Stimulated activated CD4-positive, alpha-beta T cell treated with anti-CD3 and anti-CD28 coated beads, Interleukin-2, amount 100 ng/mL, for 4 hours (primary cell): ENCODE results near the gene SYNJ1.
"Not testable (repeated sequence)": the region's sequence is repeated elsewhere in the genome, so short reads cannot be mapped to it uniquely, and the experiment has no call there.

Experiments used
- DNase-seq: peaks from one replicate; pipeline ENCODE4 v3.0.0-alpha.2; 2020; ENCODE audit warnings: low read depth

SYNJ1 gene

DNA sequence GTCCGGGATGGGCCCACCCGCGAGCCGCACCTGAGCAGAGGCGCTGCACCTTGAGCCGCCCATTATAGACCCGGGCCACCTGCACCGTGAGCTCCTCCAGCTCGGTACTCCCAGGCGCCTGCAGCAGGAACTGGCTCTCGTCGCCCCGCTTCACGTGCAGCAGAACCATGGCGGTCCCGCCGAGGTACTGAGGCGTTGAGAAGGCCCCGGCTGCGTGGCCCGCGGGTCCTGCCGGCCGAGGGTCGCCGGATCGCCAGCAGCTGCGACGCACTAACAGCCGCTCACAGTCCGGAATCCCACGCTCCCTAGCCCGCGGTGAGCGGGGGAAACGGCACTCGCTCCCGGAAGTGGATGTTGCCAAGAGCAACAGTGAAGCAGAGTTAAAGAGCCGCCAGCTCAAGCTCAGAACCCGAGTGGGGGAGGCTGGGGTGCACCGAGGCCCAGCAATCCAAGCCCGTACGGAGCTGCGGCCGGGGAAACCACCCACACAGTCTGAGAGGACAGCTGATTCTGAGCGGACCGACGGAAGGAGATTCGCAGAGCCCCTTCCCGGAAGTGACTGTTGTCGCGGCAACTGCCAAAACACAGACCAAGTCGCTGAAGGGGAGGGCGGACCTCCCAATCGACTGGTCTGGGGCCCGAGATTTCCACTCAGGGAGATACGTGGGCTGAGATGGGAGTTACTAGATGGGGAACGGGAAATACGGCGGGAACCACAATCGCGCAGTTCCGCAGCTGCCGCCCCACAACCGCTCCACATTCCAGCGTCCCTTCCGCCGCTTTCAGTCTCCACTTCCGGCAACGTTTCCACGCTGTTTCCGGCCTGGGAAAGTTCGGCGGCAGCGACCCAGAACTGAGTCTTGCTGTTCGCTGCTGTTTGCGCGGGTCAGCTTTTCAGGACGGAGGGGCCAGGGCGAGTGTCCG is 115.5 kb downstream of the SYNJ1 start, which contains the start of gene CFAP298:
CFAP298 (minus strand) TSS at position 303 of the 924 bp plus-strand sequence; CDS start at position 169, 134 bp downstream.
- DNase-seq: peak; percentile 72

DNA sequence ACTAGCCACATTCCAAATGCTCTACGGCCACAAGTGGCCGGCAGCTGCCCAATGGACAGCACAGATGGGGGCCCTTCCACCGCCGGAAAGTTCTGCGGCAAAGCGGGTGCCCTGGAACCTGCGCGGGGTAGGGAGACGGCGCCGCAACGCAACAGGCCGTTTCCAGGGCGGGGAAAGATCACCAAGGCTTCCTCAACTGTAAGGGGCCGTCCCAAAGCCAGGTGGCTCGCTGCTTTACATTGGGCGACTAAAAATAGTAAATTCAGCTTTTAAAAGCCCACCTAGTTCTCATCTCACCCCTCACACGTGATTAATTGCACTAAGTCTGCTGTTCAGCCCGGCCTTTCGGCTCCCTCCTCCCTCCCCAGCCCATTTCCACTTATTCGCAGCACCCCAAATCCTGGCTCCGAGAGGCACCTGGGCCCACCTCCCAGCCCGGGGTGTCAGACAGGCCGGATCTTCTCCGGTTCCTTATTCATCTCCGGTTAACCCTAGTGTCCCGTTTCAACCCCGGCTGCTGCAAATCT is 116.3 kb downstream of the SYNJ1 start:
- peak; percentile 10 for DNase-seq

DNA sequence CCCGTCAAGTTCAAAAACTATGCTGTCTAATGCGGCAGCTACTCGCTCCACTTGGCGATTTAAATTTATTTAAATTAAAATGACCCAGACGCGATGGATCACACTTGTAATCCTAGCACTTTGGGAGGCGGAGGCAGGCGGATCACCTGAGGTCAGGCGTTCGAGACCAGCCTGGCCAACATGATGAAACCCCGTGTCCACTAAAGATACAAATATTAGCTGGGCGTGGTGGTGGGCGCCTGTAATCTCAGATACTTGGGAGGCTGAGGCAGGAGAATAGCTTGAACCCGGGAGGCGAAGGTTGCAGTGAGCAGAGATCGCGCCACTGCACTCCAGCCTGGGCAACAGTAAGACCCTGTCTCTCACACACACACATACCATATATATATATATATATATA is 116.9 kb downstream of the SYNJ1 start:
- not testable (repeated sequence) for DNase-seq

DNA sequence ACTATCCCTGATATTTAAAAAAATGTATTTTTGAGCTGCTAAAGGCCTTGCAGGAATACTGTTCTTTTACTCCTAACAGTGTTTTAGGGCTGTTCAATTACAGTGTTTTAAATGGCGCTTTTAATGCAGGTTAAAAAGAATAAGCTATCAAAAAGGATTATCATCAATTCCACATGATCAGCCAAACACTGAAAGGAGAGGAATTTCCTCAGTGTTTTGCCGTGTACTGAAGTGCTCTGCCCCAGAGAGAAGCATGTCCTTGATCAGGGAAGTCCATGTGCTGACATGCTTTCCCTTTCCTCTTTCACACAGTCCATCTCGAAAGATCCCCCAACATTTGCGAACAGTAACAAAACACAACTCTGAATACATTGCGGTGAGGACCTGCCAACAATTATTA is 119.0 kb downstream of the SYNJ1 start:
- DNase-seq: no peak

DNA sequence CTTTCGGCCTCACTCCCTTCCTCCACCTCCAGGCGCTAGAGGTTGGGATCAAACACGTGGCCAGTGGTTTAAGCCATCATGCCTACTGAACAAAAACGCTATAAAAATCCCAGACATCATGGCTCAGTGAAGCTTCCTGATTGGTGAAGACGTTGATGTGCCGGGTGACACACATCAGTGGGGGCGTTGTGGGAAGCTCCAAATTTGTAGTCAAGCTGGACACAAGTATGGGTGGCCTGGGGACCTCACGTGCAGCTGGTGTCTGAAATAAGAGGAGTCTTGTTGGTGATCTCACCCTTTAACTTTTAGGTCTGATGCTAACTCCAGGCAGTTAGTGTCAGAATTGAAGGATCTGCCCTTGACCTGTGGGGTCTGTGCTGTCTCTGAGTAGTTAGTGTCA is 122.3 kb downstream of the SYNJ1 start:
- DNase-seq: no peak

DNA sequence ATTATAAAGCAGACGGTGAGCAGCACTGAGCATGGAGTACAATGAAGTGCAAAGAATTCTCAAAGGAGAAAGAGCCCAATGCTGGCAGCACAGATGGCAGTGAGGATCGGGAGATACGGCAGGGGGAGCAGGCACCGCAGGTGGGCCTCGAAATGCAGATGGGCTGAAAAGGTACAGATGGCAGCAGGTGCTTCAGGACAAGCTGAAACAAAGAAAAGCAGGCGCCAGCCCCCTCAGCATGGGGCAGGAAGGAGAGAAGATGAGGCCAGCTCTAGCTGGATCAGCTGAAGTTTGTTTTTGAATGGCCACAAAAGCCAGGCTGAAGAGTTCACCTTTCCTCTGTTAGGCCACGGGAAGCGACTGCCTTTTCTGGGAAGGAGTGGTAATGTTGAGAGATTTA is 123.3 kb downstream of the SYNJ1 start:
- no peak for DNase-seq

DNA sequence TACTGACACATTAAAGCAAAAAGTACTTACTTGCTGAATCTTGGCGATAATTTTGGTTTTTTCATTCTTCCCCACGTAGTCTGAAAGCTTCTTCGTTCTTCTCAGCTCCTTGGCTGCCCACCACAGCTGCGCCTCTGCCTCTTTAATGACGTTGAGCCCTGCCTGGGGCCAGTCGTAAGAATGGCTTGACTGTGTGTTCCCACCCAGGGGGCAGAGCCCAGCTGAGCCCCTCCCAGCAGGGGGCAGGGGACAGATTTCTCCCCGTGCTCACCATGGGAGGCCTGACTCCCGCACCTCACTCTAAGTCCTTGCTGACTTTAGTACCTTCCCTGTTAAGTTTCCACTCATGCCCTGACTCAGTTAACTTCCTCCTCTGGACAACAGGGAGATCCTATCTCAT is 124.7 kb downstream of the SYNJ1 start:
- DNase-seq: no peak

DNA sequence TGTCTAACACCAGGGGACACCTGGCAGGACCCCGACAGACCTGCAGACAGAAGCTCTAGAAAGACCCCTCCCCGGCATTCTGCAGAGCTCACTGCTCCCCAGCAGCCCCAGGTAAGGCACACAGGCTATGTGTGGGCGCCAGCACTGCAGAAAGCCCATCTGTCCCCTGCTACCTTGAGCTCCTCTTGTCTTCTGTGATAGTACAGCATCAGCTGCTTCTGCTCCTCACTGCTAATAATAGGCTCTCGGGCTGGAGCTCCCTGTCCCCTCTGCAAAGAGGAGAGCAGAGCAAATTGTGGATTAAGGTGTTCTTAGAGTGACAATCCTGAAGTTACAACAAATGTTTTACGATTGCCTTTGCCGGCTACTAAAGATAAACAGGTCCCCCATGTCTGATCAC is 125.7 kb downstream of the SYNJ1 start:
- no peak for DNase-seq

DNA sequence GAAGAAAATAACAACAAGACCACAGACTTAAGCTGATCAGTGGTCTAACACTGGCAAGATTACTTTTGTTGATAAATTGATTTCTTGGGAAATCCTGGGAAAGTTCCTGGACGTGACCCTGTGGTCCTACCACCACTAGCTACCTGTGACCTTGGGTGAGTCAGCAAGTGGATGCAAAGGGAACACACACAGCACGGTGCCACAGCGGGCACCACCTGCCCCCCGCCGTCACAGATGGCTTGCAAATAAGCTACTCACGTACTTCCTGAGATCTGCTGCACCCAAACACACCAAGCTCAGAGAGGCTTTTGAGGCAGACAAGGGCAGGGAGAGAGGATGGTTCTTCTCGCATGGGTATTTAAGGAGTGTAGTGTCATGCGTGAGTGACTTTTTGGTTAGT is 128.3 kb downstream of the SYNJ1 start:
- no peak for DNase-seq

DNA sequence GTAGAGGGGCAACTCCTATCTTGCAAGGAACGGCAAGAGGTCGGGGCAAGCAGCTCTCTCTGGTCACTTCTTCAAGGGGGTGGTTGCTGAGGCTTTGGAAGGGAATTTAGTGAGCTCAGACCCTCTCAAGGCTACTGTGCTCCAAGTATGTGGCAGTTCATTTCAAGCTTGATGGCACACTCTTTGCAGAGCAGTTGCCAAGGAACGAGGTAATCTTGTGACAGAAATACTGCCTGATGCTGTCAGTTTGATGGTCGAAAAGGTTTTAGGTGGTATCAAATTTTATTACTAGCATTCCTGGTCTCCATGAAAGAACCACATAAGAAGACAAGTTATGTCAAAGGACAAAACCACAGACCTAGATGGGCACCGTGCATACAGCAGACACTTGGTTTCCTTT is 128.7 kb downstream of the SYNJ1 start:
- DNase-seq: no peak

DNA sequence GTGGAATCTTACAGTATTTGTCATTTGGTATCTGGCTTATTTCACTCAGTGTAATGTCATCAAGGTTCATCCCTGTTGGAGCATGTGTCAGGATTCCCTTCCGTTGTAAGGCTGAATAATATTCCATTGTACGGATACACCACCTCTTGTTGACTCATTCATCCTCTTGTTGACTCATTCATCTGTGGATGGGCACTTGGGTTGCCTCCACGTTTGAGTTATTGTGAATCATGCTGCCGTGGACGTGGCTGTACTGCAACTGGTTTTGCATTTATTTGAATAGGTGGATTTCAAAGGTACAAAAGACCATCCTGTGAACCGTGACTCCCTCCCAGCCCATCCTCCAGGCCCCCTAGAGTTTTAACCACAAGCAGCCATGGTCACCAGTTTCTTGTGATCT is 130.6 kb downstream of the SYNJ1 start:
- DNase-seq: no peak

DNA sequence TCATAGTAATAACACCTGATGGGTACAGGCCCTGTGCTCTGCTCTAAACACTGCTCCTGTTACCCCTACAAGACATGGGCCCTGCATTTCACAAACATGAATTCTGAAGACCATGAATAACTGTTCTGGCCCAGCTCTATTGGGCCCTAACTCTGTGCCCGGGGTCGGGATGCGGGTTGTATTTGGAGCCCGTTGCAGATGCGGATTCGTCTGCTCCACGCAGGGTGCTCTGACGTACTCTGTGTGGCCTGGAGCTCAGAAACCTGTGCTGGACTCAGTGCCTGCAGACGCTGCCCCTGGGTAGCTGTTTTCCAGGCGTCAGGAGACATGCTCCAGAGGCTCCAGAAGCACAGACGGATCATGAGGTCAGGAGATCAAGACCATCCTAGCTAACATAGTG is 132.4 kb downstream of the SYNJ1 start:
- no peak for DNase-seq

DNA sequence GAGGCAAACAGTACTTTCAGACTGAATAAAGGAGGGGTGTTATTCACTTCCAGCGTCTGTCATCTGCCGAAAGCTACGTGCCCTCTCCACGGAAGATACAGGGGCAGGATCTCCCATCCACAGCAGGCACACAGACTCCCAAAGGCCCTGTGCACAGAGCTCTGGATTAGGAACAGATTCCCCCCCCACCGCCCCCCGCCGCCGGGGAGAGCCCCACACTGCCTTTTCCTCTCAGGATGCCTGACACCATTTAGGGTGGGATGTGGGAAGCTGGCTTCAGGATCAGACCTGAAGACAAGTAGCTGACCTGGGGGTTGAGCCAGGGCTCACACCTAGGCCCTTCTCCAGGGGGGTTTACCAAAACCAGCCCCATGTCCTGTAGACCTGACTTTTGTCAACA is 134.1 kb downstream of the SYNJ1 start:
- DNase-seq: no peak

DNA sequence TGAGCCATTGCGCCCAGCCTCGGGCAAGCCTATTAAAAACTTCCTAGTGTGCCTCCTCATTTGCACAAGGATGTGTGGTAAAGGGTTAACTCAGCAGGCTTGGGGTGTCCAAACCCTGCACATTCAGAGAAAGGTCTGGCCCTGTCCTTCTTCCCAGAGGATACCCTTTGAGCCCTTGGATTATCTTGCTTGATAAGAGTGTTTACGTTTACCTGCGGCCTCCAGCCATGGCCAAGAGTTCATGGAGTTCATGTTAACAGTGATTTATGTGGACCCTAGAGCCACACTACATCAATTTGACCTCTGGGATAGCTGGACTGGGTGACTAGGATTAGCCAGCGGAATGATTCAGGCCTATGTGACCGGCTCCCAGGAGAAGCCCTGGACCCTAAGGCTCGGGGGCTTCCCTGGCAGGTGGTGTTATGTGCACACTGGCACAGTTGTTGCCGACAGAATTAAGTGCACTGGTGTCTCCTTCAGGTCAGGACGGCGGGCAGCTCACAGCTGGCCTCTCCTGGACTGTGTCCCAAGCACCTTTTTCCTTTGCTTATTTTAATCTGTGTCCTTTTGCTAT is 134.8 kb downstream of the SYNJ1 start:
- DNase-seq: no peak

DNA sequence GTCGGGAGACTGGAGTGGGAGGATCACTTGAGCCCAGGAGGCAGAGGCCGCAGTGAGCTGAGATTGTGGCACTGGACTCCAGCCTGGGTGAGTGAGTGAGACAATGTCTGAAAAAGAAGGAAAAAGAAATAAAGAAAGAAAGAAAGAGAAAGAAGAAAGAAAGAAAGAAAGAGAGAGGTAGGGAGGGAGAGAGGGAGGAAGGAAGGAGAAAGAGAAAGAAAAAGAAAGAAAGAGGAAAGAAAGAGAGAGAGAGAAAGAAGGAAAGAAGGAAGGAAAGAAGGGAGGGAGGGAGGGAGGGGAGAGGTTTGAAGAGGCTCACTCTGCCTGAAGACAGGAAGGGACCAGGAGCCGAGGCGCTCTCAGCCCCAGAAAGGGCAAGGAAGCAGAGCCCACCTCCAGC is 137.7 kb downstream of the SYNJ1 start:
- no peak for DNase-seq

DNA sequence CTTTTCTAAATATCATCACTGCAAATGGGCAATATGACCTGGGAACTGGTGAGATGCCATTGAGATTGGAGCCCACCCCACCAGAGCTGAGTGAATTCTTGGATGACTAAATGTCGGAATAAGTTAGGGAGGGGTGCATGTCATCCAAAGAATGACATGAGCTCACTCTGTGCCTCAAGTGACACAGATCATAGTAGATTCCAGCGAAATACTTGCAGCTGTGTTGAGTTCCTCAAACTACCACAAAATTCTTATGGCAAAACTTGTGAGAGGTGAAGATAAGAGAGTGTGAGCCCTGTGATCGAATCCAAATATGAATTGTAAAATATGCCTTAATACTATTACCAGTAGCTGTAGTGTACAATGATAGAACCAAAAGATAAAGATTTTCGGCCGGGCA is 140.2 kb downstream of the SYNJ1 start:
- no peak for DNase-seq

DNA sequence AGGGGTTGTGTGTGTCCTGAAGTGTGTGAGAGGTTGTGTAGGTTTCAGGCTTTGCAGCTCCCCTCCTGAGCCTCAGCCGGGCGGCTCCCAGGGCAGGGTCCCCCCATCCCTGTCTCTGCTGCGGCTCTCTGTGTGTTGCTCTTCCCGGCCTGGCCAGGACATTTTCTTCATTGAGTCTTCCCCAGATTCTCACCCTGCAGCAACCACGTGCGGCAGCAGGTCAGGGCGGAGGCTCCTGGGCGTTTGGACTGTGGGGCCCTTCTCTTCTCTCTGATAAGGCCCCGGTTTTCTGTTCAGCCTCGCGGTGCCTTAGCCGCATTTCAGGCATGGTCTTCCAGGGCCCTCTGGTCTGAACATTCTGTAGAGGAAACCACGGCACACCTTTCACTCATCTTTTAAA is 140.7 kb downstream of the SYNJ1 start:
- no peak for DNase-seq

DNA sequence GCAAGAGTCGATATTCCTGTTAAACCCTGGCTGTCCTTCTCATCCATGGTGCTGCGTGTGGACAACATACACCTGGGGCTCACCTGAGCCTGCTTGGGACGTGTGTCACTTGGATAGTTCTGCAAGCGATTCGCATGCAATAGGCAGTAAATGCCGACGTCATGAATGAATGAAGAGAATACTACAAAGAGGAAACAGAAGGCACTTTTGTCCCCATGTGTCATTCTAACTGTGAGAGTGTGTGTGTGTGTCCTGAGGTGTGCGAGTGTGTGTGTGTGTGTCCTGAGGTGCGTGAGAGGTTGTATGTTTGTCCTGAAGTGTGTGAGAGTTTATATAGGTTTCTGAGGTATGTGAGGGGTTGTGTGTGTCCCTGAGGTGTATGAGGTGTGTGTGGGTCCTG is 141.8 kb downstream of the SYNJ1 start:
- no peak for DNase-seq

DNA sequence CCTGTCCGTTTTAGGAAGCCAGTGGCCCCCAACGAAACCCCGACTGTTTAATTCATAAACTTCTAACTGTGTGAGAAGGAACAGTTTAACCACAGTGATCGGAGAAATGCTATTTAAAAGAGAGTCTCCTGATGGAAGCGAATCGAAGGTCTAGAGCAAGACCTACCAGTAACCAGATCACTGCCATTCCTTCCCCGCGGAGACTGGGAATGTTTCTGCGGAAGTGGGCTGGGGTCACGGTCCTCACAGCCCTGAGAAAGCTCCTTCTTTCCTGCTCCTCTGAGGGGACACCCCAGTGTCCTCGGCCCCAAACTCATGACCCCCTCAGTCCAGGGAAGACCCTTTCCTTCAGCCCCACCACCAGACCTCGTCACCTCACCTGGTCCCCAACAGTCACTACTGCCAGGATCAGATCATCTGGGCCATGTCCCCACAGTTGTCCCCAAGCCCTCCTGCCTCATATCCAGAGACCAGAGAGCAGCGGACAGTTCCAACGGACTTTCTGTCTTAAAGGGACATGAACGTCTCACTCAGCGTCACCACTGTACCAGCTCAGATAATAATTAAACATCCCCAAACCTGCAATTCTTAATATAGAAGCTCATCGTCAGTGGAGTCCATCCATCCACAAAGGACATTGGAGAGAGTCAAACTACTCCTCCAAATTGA is 142.6 kb downstream of the SYNJ1 start, which contains the start of gene TCP10L:
TCP10L (minus strand) TSS at position 482 of the 669 bp plus-strand sequence. CDS start 1,219 bp downstream, outside the sequence.
- DNase-seq: no peak

DNA sequence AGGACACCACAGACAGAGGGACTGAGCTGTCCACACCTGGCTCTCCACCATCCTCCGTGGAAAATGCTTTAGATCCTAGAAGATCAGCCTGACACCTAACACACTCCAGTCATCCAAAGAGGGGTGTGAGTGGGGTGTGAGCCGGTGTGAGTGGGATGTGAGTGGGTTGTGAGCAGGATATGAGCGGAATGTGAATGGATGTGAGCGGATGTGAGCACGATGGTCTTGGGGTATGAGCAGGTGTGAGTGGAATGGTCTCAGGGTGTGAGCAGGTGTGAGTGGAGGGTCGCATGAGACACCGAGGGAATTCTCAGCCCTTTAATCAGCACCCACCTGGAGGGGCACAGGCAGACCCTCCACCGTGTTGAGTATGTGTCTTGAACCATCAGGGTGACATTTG is 143.3 kb downstream of the SYNJ1 start:
- no peak for DNase-seq

DNA sequence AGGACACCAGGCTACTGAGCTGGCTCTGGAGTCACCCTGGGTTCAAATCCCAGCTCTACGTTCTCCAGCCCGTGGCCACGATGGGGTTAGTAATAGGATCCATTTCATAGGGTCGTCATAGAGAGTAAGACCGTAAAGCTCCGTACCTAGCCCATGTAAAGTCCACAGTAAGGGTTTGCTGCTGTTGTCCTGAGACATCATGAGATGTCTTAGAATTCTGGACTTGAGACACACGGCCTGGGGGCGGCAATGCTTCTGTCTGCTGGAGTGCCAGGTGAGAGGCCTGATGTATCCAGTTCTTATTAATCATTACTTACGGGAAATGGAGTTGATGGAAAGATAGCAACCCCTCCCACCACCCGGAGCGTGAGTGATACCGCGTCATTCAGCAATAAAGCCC is 146.1 kb downstream of the SYNJ1 start:
- no peak for DNase-seq

DNA sequence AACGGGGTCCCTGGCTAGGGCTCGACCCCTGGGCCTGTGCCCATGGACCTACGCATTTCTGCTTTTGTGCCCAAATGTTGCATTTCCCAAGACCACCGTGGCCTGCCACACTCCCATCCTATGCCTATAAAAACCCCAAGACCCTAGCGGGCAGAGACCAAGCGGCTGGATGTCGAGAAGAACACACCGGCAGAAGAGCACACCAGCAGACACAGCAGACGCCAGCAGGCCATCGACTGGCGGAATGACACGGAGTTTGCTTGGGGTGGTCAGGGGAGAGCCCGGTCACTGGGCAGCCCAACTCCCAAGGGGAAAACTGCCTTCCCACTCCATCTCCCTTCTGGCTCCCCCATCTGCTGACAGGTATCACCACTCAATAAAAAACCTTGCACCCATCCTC is 146.9 kb downstream of the SYNJ1 start:
- DNase-seq: no peak
